Gastroesophageal sphincter (tissue), 3 donors: ENCODE data around the gene BAIAP3.

Source experiments
- CTCF ChIP-seq, 4 experiments: fragments of 200-600 bp in 2 of 4; fragments of 450-650 bp in 2 of 4; sonication (generic) in 1 of 4; IDR thresholded peaks; one replicate each; pipeline ENCODE4 v1.5.1; 2017 to 2019; ENCODE audit warnings: antibody characterized with exemption in 4 of 4, mild to moderate bottlenecking in 2 of 4, moderate library complexity in 2 of 4
- POLR2AphosphoS5 ChIP-seq: sonication (generic); formaldehyde crosslinking; IDR thresholded peaks from one replicate; pipeline ENCODE4 v1.6.1; 2017; ENCODE audit warnings: antibody characterized with exemption

GRCh38 chr16:1334739-1335138 lies 1.3 kb downstream of the BAIAP3 start:
- no peak for TF ChIP-seq CTCF (IDR thresholded peaks at IDR 0.05)
- TF ChIP-seq POLR2AphosphoS5: no peak
